OCI-LY7 (cell line): ENCODE measurements around the gene P2RX5. TPM values are rescaled to one million over a fixed set of nuclear protein-coding genes. Genes with fewer than 3 reads are reported as not detected.
A peak's percentile ranks its signal among the peaks of the same experiment; 100 is the strongest.

Experiments
- BruUV-seq: library from RNA; stranded (reverse); fragments of 400-500 nt; replicated peaks from 2 replicates; lab custom pipeline; 2021; lab: Mats Ljungman, UMichigan
- CTCF ChIA-PET: fragments of 300-600 bp; sonication (Branson Sonifier 250); formaldehyde crosslinking; loops from one replicate; lab custom pipeline; 2022; ENCODE audit warnings: antibody characterized with exemption; ENCODE audit not compliant: unreplicated experiment; lab: Charles Lee
- POLR2A ChIA-PET: fragments of 300-600 bp; sonication (Branson Sonifier 250); formaldehyde crosslinking; loops from one replicate; lab custom pipeline; 2022; ENCODE audit warnings: antibody characterized with exemption; lab: Charles Lee
- DNase-seq: peaks from one replicate; pipeline ENCODE4 v3.0.0-alpha.2; 2015; ENCODE audit warnings: low spot score
- H2AFZ ChIP-seq: fragments of 200-600 bp; sonication (generic), shearing (Covaris generic); 2 replicates; pipeline ENCODE4 v1.6.1; 2014; ENCODE audit warnings: mild to moderate bottlenecking, antibody characterized with exemption, low read length, moderate library complexity
- H3K27ac ChIP-seq: fragments of 200-600 bp; sonication (generic); 2 replicates; pipeline ENCODE4 v1.5.1; 2014; ENCODE audit warnings: mixed run types, low read depth, mild to moderate bottlenecking, moderate library complexity, low read length, inconsistent platforms; ENCODE audit not compliant: poor library complexity, severe bottlenecking
- H3K36me3 ChIP-seq: fragments of 200-600 bp; sonication (generic); 2 replicates; pipeline ENCODE4 v1.6.1; 2014; ENCODE audit warnings: mild to moderate bottlenecking, antibody characterized with exemption, low read length, moderate library complexity, mixed read lengths; ENCODE audit not compliant: insufficient read depth
- H3K4me1 ChIP-seq: fragments of 200-600 bp; sonication (generic); 2 replicates; pipeline ENCODE4 v1.5.1; 2014; ENCODE audit warnings: mild to moderate bottlenecking, low read length; ENCODE audit not compliant: insufficient read depth, poor library complexity, severe bottlenecking
- H3K4me2 ChIP-seq: fragments of 200-600 bp; sonication (generic); 2 replicates; pipeline ENCODE4 v1.6.1; 2014; ENCODE audit warnings: mild to moderate bottlenecking, low read length
- H3K4me3 ChIP-seq: fragments of 200-600 bp; sonication (generic); 2 replicates; pipeline ENCODE4 v1.5.1; 2014; ENCODE audit warnings: mild to moderate bottlenecking, low read depth, low read length; ENCODE audit not compliant: poor library complexity, severe bottlenecking
- H3K79me2 ChIP-seq: fragments of 200-600 bp; sonication (generic); 2 replicates; pipeline ENCODE4 v1.6.1; 2016; ENCODE audit warnings: low read depth, mild to moderate bottlenecking, low read length, moderate library complexity, mixed read lengths; ENCODE audit not compliant: insufficient read depth
- H3K9me2 ChIP-seq: fragments of 200-600 bp; sonication (generic); 2 replicates; pipeline ENCODE4 v1.6.1; 2016; ENCODE audit warnings: mild to moderate bottlenecking, low read length, mixed read lengths; ENCODE audit not compliant: insufficient read depth
- H3K9me3 ChIP-seq: fragments of 200-600 bp; sonication (generic); 2 replicates; pipeline ENCODE4 v1.6.1; 2014; ENCODE audit warnings: mild to moderate bottlenecking, mixed run types, low read length, mixed read lengths
- H4K20me1 ChIP-seq: fragments of 200-600 bp; sonication (generic); 2 replicates; pipeline ENCODE4 v1.6.1; 2014; ENCODE audit warnings: mild to moderate bottlenecking, antibody characterized with exemption, low read length, moderate library complexity, mixed read lengths; ENCODE audit not compliant: insufficient read depth
- EZH2phosphoT487 ChIP-seq: fragments of 200-600 bp; sonication (generic); IDR thresholded peaks from 2 replicates; pipeline ENCODE4 v1.6.1; 2018; ENCODE audit warnings: low read depth, borderline replicate concordance, mild to moderate bottlenecking, mixed run types, antibody characterized with exemption, low read length, moderate library complexity, mixed read lengths
- intact Hi-C: fragments of 100-400 bp; cut with micrococcal nuclease; formaldehyde crosslinking; loops from one replicate; pipeline ENCODE4 v1.10.0; 2022; ENCODE audit not compliant: unreplicated experiment
- total RNA-seq, 2 experiments: library from RNA; depleted of rRNA in 1 of 2; stranded (reverse); fragments of >200 nt in 1 of 2; shearing (Covaris generic) in 1 of 2; gene quantifications; 2 replicates each; pipeline ENCODE4 v1.2.3, GENCODE V29; 2014 to 2022
- TF ChIP-seq, protein P1 (sequence below): fragments of 200-600 bp; sonication (generic); conservative IDR thresholded peaks from 2 replicates; pipeline ENCODE4 v1.5.1; 2014; ENCODE audit warnings: mild to moderate bottlenecking, antibody characterized with exemption, low read length, moderate library complexity, mixed read lengths

The P2RX5 gene
- total RNA-seq, 2 experiments from 2014 or later: 150 to 195 TPM

DNA sequence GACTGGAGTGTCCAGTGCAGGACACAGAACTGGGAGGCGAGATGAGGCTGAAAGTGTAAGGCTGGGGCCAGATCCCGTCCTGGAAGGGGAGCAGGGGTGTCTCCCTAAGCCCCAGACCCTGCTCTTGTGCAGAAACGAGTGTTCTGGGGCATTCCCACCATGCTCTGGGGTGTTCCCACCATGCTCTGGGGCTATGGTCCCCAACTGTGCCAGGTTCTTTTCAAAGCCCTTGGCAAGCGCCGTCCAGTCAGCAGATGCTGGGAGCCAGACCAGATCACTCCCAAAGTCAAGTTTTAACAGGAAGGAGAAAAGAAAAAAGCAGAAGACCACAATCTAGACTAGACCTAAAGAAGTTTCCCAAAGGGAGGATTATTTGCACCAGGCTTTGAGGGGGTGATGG, 30.1 kb downstream of the P2RX5 start:
- TF ChIP-seq, protein P1, sequence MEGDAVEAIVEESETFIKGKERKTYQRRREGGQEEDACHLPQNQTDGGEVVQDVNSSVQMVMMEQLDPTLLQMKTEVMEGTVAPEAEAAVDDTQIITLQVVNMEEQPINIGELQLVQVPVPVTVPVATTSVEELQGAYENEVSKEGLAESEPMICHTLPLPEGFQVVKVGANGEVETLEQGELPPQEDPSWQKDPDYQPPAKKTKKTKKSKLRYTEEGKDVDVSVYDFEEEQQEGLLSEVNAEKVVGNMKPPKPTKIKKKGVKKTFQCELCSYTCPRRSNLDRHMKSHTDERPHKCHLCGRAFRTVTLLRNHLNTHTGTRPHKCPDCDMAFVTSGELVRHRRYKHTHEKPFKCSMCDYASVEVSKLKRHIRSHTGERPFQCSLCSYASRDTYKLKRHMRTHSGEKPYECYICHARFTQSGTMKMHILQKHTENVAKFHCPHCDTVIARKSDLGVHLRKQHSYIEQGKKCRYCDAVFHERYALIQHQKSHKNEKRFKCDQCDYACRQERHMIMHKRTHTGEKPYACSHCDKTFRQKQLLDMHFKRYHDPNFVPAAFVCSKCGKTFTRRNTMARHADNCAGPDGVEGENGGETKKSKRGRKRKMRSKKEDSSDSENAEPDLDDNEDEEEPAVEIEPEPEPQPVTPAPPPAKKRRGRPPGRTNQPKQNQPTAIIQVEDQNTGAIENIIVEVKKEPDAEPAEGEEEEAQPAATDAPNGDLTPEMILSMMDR: no peak
- no peak for TF ChIP-seq EZH2phosphoT487
- ChIA-PET CTCF (no interaction called here), POLR2A (interaction anchor here (0.6 kb wide), 1 partner anchor 16 kb away, joined by 4 read pairs; no protein-coding TSS in a partner anchor)
- no peak overlapping the region for H3K4me2 ChIP-seq
- peaks cover 6% of the 10 kb centered on the region; the same call in 1 of the 2 replicates for H4K20me1 ChIP-seq
- H3K9me2 ChIP-seq: no peaks in the 10 kb centered on the region
- H3K4me1 ChIP-seq: peaks cover 21% of the 10 kb centered on the region
- intact Hi-C loops: no loop called here
- DNase-seq: no peak
- H3K27ac ChIP-seq: no peak overlapping the region
- peaks cover 20% of the 10 kb centered on the region for H3K79me2 ChIP-seq
- H3K4me3 ChIP-seq: no peak overlapping the region
- H3K9me3 ChIP-seq: no peaks in the 10 kb centered on the region
- H2AFZ ChIP-seq: no peak overlapping the region
- H3K36me3 ChIP-seq: peaks cover 17% of the 10 kb centered on the region
- BruUV-seq: no TSS peak

DNA sequence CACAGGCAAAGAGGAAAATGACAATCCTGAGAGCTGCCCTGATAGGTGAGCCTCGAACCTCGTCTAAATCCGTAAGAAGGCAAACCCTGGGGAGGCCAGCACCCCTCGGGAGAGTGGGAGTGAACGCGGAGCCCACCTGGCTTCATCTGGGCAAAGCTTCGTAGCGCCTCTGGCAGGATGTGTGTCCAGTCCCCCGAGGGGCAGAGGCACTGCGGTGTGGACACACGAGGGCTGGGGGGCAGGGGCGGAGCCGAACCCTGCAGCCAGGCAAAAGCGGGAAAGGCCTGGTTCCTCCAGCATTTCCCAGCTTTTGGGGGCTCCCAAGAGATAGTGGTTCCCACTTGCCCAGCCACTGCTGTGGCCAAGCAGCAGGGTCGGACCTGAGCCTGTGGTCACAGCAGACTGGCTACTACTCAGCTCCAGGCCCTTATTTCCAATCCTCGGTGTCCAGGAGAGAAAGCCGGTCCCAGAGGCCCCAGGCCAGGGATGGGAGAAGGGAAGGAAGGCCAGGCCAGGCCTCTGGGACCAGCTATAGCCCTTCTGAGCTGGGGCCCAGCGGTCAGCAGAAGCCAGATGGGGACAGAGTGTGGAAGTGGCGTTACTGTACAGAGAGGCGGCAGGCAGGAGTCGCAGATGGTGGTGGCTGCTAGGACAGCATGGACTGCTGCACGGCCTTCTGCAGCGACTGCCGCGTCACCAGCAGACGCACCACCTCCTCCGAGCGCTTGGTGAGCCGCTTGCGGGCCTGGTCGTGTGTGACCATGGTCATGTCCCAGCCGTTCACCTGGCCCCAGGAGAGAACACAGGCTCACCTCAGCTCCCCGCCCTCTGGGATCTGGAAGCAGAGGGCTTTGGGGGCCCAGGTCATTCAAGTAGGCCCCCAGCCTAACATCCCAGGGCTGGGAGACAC, 32.6 kb downstream of the P2RX5 start:
- ChIA-PET CTCF (no interaction called here), POLR2A (no interaction called here)
- Histone ChIP-seq H3K4me3 (no peak overlapping the region), H3K27ac (no peak overlapping the region), H3K4me1 (peaks cover 8% of the 10 kb centered on the region), H3K9me3 (no peaks in the 10 kb centered on the region), H3K79me2 (no peaks in the 10 kb centered on the region), H2AFZ (no peak overlapping the region), H3K36me3 (no peaks in the 10 kb centered on the region), H3K4me2 (no peak overlapping the region), H4K20me1 (no peaks in the 10 kb centered on the region), H3K9me2 (no peaks in the 10 kb centered on the region)
- DNase-seq: no peak
- TF ChIP-seq, protein P1: no peak
- TF ChIP-seq EZH2phosphoT487: no peak
- BruUV-seq: TSS peak; percentile 43
- intact Hi-C loops: no loop called here

DNA sequence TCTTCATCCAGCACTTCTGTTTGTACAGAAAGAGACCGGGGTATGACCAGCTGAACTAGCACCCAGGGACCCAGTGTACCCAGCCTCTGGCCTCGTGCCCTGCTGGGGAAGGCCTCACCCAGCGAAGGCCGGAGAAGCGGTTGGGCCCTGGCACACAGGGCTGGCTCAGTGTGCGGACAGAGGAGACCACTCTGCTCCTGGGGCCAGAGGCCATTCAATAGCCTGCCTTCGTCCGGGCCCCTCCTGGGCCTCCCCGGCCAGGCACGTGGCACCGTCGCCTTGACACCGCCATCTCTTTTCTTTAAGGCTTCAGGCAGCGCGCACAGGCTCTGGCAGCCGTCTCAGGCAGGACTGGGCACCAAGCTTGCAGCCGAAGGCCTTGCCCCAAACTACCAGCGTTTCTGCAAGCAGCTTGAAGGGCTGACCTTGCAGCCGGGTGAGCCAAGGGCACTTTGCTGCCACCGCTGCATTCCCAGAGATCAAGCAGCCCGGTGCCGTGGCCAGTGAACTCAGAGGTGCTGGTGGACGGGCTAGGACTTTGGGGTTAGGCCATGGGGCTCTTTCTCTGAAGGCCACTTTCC, 35.6 kb downstream of the P2RX5 start:
- Histone ChIP-seq H3K9me3 (no peaks in the 10 kb centered on the region), H3K4me3 (no peak overlapping the region), H2AFZ (no peak overlapping the region), H3K79me2 (no peaks in the 10 kb centered on the region), H3K4me2 (no peak overlapping the region), H4K20me1 (no peaks in the 10 kb centered on the region), H3K4me1 (no peaks in the 10 kb centered on the region), H3K9me2 (no peaks in the 10 kb centered on the region), H3K36me3 (no peaks in the 10 kb centered on the region), H3K27ac (no peak overlapping the region)
- ChIA-PET POLR2A (no interaction called here), CTCF (no interaction called here)
- BruUV-seq: no TSS peak
- no peak for DNase-seq
- TF ChIP-seq, protein P1: no peak
- TF ChIP-seq EZH2phosphoT487: no peak
- intact Hi-C loops: no loop called here
